Measurements from ENCODE around the gene FAM131A. TPM values are rescaled to one million over a fixed set of nuclear protein-coding genes. Genes with fewer than 3 reads are reported as not detected.
A peak's percentile ranks its signal among the peaks of the same experiment; 100 is the strongest.

The FAM131A gene
- total RNA-seq, 2 experiments from 2014 or later, result 3.1 to 4.5 TPM

- peaks cover 72% of the 10 kb centered on the region for H3K36me3 Mint-ChIP-seq
- CTCF ChIA-PET, result no interaction called here
- H3K27ac Mint-ChIP-seq, result no peak overlapping the region
- peaks cover 12% of the 10 kb centered on the region for H3K4me1 Mint-ChIP-seq
- H3K9me3 Mint-ChIP-seq (ENCODE audit: low read depth), result no peaks in the 10 kb centered on the region
- ATAC-seq (no peak), DNase-seq (no peak)
- H3K4me3 Mint-ChIP-seq, result no peak overlapping the region
- no peaks in the 10 kb centered on the region for H3K27me3 Mint-ChIP-seq
Measured at GRCh38 chr3:184322731-184323487, 14.5 kb upstream of the FAM131A start.

- Mint-ChIP-seq H3K4me1 (peaks cover 9% of the 10 kb centered on the region), H3K36me3 (peaks cover 75% of the 10 kb centered on the region), H3K9me3 (ENCODE audit: low read depth) (no peaks in the 10 kb centered on the region), H3K27ac (no peak overlapping the region), H3K27me3 (no peaks in the 10 kb centered on the region), H3K4me3 (no peak overlapping the region)
- CTCF ChIA-PET, result no interaction called here
- ATAC-seq (no peak), DNase-seq (no peak)
Measured at GRCh38 chr3:184323696-184324095, 13.7 kb upstream of the FAM131A start.

GRCh38 chr3:184325269-184325668, 12.1 kb upstream of the FAM131A start:
- DNase-seq (no peak), ATAC-seq (no peak)
- no peak overlapping the region for H3K27ac Mint-ChIP-seq
- H3K4me3 Mint-ChIP-seq, result no peak overlapping the region
- no peaks in the 10 kb centered on the region for H3K9me3 Mint-ChIP-seq (ENCODE audit: low read depth)
- peaks cover 80% of the 10 kb centered on the region for H3K36me3 Mint-ChIP-seq
- H3K27me3 Mint-ChIP-seq, result no peaks in the 10 kb centered on the region
- peaks cover 3% of the 10 kb centered on the region for H3K4me1 Mint-ChIP-seq
- CTCF ChIA-PET, result no interaction called here

- CTCF ChIA-PET, result no interaction called here
- DNase-seq (no peak), ATAC-seq (no peak)
- H3K27me3 Mint-ChIP-seq, result no peaks in the 10 kb centered on the region
- H3K4me3 Mint-ChIP-seq, result no peak overlapping the region
- no peaks in the 10 kb centered on the region for H3K9me3 Mint-ChIP-seq (ENCODE audit: low read depth)
- peaks cover 3% of the 10 kb centered on the region for H3K4me1 Mint-ChIP-seq
- H3K36me3 Mint-ChIP-seq, result peaks cover 80% of the 10 kb centered on the region
- no peak overlapping the region for H3K27ac Mint-ChIP-seq
Measured at GRCh38 chr3:184325715-184326369, 11.6 kb upstream of the FAM131A start.

- ATAC-seq, result no peak
Measured at GRCh38 chr3:184327171-184327570, 10.2 kb upstream of the FAM131A start.

GRCh38 chr3:184328516-184328915, 8.9 kb upstream of the FAM131A start:
- Mint-ChIP-seq H3K27me3 (no peaks in the 10 kb centered on the region), H3K4me1 (peaks cover 24% of the 10 kb centered on the region), H3K36me3 (peaks cover 83% of the 10 kb centered on the region), H3K4me3 (no peak overlapping the region), H3K27ac (no peak overlapping the region), H3K9me3 (ENCODE audit: low read depth) (no peaks in the 10 kb centered on the region)
- DNase-seq (no peak), ATAC-seq (no peak)
- CTCF ChIA-PET, result no interaction called here

More at GRCh38 chr3:184327171-184327570, 10.2 kb upstream of the FAM131A start:
- H3K4me1 Mint-ChIP-seq, result peaks cover 10% of the 10 kb centered on the region
- H3K4me3 Mint-ChIP-seq, result no peak overlapping the region
- H3K27ac Mint-ChIP-seq, result no peak overlapping the region
- no peak for DNase-seq
- CTCF ChIA-PET, result interaction anchor here (1.4 kb wide), 1 partner anchor 12 kb away, joined by 3 read pairs; no protein-coding TSS in a partner anchor
- no peaks in the 10 kb centered on the region for H3K9me3 Mint-ChIP-seq (ENCODE audit: low read depth)
- H3K36me3 Mint-ChIP-seq, result peaks cover 81% of the 10 kb centered on the region
- no peaks in the 10 kb centered on the region for H3K27me3 Mint-ChIP-seq

GRCh38 chr3:184332370-184333090, 4.9 kb upstream of the FAM131A start:
- H3K4me3 Mint-ChIP-seq, result no peak overlapping the region
- H3K36me3 Mint-ChIP-seq, result peaks cover 58% of the 10 kb centered on the region
- CTCF ChIA-PET, result no interaction called here
- DNase-seq (no peak), ATAC-seq (no peak)
- no peaks in the 10 kb centered on the region for H3K9me3 Mint-ChIP-seq (ENCODE audit: low read depth)
- H3K4me1 Mint-ChIP-seq, result peaks cover 47% of the 10 kb centered on the region
- no peaks in the 10 kb centered on the region for H3K27me3 Mint-ChIP-seq
- H3K27ac Mint-ChIP-seq, result peak overlapping the region; percentile 82

- Mint-ChIP-seq H3K4me1 (peaks cover 49% of the 10 kb centered on the region), H3K36me3 (peaks cover 53% of the 10 kb centered on the region), H3K27ac (peak overlapping the region; percentile 82), H3K4me3 (no peak overlapping the region), H3K27me3 (no peaks in the 10 kb centered on the region), H3K9me3 (ENCODE audit: low read depth) (no peaks in the 10 kb centered on the region)
- CTCF ChIA-PET, result no interaction called here
- no peak for ATAC-seq
- no peak for DNase-seq
Measured at GRCh38 chr3:184333190-184333589, 4.2 kb upstream of the FAM131A start.

- Mint-ChIP-seq H3K27ac (peak overlapping the region; percentile 82), H3K27me3 (no peaks in the 10 kb centered on the region), H3K4me1 (peaks cover 49% of the 10 kb centered on the region), H3K36me3 (peaks cover 48% of the 10 kb centered on the region), H3K9me3 (ENCODE audit: low read depth) (no peaks in the 10 kb centered on the region), H3K4me3 (no peak overlapping the region)
- DNase-seq (no peak), ATAC-seq (no peak)
- CTCF ChIA-PET, result no interaction called here
Measured at GRCh38 chr3:184333700-184334099, 3.7 kb upstream of the FAM131A start.

GRCh38 chr3:184334470-184335158, 2.8 kb upstream of the FAM131A start:
- Mint-ChIP-seq H3K27me3 (no peaks in the 10 kb centered on the region), H3K4me1 (peaks cover 49% of the 10 kb centered on the region), H3K27ac (peak overlapping the region; percentile 82), H3K9me3 (ENCODE audit: low read depth) (no peaks in the 10 kb centered on the region), H3K4me3 (no peak overlapping the region), H3K36me3 (peaks cover 41% of the 10 kb centered on the region)
- CTCF ChIA-PET, result interaction anchor here (0.6 kb wide), 1 partner anchor 438 kb away, joined by 3 read pairs; no protein-coding TSS in a partner anchor
- DNase-seq, result peak; percentile 73
- ATAC-seq, result peak; percentile 59

- H3K36me3 Mint-ChIP-seq, result peaks cover 37% of the 10 kb centered on the region
- CTCF ChIA-PET, result interaction anchor here (0.6 to 0.9 kb wide), 2 partner anchors 29 to 437 kb away, joined by 3 read pairs; no protein-coding TSS in a partner anchor
- peak overlapping the region; percentile 86 for H3K27ac Mint-ChIP-seq
- H3K4me1 Mint-ChIP-seq, result peaks cover 49% of the 10 kb centered on the region
- H3K27me3 Mint-ChIP-seq, result no peaks in the 10 kb centered on the region
- peak overlapping the region; percentile 71 for H3K4me3 Mint-ChIP-seq
- no peaks in the 10 kb centered on the region for H3K9me3 Mint-ChIP-seq (ENCODE audit: low read depth)
- no peak for ATAC-seq
- no peak for DNase-seq
Measured at GRCh38 chr3:184335291-184335660, 2.1 kb upstream of the FAM131A start.

- H3K9me3 Mint-ChIP-seq (ENCODE audit: low read depth), result no peaks in the 10 kb centered on the region
- peaks cover 33% of the 10 kb centered on the region for H3K36me3 Mint-ChIP-seq
- H3K4me3 Mint-ChIP-seq, result peak overlapping the region; percentile 71
- ATAC-seq, result peak; percentile 79
- DNase-seq, result peak; percentile 86
- CTCF ChIA-PET, result interaction anchor here (0.9 kb wide), 1 partner anchor 30 kb away, joined by 3 read pairs; no protein-coding TSS in a partner anchor
- H3K27me3 Mint-ChIP-seq, result no peaks in the 10 kb centered on the region
- peak overlapping the region; percentile 86 for H3K27ac Mint-ChIP-seq
- peaks cover 53% of the 10 kb centered on the region for H3K4me1 Mint-ChIP-seq
Measured at GRCh38 chr3:184335661-184336546, 1.5 kb upstream of the FAM131A start.
